ENCODE results near the gene KIR2DL1.
"Not testable (repeated sequence)": the region's sequence is repeated elsewhere in the genome, so short reads cannot be mapped to it uniquely, and the experiment has no call there.

Gene KIR2DL1

DNA sequence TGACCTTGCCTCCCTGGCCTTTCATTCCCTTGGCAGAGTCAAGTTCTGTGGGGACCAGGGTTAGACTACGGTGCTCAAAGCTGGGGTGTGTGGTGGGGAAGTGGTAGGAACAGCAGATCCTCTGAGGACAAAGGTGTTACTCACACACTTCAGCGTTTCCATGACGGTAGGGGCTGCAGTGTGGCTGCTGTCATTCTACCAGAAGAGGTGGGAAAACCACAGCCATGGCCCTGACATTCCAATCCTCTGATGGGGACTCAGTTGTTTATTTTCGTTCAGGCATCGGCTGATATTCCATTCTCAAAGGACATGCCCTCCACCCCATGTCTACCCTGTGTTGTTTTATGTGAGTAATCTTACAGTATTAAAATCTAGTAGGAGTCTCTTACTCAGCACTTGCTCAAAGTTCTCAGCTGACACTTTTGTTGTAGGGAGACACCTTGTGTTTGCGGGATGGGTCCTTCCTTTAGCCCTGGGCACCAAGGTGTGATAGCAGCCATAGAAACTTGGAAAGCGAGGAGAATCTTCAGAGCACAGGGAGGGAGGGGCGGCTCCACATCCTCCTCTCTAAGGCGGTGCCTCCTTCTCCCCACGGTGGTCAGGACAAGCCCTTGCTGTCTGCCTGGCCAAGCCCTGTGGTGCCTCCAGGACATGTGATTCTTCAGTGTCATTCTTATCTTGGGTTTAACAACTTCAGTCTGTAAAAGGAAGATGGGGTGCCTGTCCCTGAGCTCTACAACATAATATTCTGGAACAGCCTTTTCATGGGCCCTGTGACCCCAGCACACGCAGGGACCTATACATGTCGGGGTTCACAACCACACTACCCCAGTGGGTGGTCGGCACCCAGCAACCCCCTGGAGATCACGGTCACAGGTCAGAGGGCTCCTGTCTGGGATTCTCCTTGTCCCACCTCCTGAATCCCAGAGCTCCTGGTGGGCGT lies 1.7 kb downstream of the KIR2DL1 start:
- not testable (repeated sequence) for DNase-seq (ENCODE audit: low spot score)

DNA sequence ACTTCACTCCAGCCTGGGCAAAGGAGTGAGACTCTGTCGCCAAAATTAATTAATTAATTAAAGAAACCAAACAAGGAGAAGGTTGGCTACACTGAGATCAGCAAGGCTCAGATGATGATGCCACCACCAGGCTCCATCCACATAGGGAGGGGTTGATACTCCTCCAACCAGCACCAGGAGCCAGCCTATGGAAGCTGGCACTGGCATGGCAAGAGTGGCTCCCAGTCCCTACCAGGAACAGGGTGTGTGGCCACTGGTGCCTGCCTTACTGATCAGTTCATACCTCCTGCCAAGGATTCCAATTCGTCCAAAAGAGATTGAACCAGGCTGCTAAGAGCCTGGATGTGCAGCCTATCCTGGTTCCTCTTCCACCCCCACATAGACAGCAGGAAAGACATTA lies 3.1 kb downstream of the KIR2DL1 start:
- not testable (repeated sequence) for DNase-seq (ENCODE audit: low spot score)

DNA sequence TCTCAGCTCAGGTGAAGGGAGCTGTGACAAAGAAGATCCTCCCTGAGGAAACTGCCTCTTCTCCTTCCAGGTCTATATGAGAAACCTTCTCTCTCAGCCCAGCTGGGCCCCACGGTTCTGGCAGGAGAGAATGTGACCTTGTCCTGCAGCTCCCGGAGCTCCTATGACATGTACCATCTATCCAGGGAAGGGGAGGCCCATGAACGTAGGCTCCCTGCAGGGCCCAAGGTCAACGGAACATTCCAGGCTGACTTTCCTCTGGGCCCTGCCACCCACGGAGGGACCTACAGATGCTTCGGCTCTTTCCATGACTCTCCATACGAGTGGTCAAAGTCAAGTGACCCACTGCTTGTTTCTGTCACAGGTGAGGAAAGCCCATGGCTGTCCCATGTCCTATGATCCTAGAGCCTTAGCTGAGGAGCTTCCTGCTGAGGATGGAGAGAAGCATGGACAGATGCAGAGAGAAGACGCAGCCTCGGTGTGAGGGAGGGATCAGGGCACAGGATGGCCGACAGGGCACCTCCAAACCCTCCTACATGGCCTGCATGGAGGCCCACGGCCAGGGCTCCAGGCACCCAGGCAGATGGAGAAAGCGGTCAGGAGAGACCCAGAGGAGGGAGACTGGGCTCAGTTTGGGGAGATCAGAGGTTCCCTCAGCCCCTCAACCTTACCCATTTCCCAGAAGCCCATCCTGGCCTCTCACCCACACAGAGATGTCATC lies 5.7 kb downstream of the KIR2DL1 start:
- not testable (repeated sequence) for DNase-seq (ENCODE audit: low spot score)

DNA sequence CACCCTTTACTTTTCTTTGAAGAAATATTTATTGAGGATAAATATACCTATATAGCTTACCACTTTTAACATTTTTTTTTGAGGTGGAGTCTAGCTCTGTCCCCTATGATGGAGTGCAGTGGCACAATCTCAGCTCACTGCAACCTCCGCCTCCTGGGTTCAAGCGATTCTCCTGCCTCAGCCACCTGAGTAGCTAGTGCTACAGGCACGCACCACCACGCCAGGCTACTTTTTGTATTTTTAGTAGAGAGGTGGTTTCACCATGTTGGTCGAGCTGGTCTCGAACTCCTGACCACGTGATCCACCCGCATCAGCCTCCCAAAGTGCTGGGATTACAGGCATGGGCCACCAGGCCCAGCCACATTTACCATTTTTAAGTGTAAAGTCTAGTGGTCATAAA lies 6.2 kb downstream of the KIR2DL1 start:
- DNase-seq (ENCODE audit: low spot score) = not testable (repeated sequence)

DNA sequence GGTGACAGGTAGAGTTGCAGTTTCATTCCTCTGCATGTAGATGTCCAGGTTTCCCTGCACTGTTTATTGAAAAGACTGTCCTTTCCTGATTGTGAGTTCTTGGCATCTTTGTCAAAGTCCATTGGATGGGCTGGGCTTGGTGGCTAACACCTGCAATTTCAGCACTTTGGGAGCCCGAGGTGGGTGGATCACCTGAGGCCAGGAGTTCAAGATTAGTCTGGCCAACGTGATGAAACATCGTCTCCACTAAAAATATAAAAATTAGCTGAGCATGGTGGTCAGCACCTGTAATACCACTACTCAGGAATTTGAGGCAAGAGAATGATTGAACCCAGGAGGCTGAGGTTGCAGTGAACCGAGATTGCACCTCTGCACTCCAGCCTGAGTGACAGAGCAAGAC lies 8.3 kb downstream of the KIR2DL1 start:
- DNase-seq (ENCODE audit: low spot score) = not testable (repeated sequence)

DNA sequence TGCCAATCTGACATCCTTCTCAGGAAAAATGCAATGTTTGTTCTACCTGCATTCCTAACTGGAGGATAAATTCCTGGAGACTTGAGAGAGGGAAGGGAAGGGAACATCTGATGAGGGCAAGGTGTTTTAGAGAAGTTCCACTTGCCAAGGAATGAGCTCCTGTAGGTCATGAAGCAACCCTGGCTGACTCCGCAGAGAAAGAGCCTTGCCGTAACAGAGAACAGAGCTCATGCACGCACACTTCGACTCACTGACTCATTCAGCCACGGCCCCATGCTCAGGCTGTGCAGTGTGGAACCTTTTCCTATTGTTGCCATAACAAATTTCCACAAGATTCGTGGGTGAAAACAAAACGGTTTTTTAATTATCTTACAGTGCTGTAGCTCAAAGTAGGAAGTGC lies 9.3 kb downstream of the KIR2DL1 start:
- not testable (repeated sequence) for DNase-seq (ENCODE audit: low spot score)

DNA sequence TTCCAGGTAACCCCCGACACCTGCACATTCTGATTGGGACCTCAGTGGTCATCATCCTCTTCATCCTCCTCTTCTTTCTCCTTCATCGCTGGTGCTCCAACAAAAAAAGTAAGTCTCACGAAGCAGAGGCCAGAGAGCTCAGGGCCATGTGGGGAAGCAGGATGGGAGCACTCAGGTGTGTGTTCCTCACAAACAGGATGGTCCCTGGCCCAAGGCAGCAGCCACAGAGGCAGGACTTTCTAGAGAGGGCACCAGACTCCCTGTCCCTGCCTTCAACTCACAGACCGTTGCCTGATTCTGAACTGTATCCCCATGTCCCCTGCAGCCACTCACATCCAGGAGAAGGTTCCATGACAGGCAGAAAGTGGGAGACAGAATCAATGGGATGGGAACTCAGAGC lies 13.3 kb downstream of the KIR2DL1 start:
- not testable (repeated sequence) for DNase-seq (ENCODE audit: low spot score)

DNA sequence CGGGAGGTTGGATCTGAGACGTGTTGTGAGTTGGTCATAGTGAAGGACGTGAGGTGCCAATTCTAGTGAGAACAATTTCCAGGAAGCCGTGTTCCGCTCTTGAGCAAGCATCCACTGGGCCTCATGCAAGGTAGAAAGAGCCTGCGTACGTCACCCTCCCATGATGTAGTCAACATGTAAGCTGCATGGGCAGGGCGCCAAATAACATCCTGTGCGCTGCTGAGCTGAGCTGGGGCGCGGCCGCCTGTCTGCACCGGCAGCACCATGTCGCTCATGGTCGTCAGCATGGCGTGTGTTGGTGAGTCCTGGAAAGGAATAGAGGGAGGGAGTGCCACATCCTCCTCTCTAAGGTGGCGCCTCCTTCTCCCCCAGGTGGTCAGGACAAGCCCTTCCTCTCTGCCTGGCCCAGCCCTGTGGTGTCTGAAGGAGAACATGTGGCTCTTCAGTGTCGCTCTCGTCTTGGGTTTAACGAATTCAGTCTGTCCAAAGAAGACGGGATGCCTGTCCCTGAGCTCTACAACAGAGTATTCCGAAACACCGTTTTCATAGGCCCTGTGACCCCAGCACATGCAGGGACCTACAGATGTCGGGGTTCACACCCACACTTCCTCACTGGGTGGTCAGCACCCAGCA lies 16.6 kb downstream of the KIR2DL1 start:
- not testable (repeated sequence) for DNase-seq (ENCODE audit: low spot score)

DNA sequence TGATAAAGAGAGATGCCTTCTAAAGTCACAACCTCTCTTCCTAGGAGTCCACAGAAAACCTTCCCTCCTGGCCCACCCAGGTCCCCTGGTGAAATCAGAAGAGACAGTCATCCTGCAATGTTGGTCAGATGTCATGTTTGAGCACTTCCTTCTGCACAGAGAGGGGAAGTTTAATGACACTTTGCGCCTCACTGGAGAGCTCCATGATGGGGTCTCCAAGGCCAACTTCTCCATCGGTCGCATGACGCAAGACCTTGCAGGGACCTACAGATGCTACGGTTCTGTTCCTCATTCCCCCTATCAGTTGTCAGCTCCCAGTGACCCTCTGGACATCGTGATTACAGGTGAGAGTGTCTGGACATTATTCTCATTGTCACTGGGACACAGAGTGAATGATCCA lies 18.6 kb downstream of the KIR2DL1 start:
- DNase-seq (ENCODE audit: low spot score) = not testable (repeated sequence)

DNA sequence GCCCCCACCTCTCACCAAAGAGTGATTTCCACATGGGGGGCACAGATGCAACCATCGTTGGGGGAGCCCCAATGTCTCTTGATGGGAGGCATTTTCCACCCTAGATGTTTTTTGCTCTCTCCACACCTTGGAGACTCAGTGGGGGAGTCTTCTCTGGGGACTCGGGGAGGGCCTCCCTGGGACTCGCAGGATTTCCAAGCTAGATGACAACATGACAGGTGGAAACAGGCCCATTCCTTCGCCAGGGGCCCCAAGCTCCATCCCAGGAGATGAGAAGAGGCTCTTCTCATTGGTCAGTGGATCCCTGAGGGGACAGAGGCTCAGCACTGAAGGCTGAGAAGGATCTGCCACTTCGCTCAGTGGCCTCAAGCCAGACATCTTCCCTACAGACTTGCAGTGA lies 21.1 kb downstream of the KIR2DL1 start:
- no peak for DNase-seq (ENCODE audit: low spot score)

DNA sequence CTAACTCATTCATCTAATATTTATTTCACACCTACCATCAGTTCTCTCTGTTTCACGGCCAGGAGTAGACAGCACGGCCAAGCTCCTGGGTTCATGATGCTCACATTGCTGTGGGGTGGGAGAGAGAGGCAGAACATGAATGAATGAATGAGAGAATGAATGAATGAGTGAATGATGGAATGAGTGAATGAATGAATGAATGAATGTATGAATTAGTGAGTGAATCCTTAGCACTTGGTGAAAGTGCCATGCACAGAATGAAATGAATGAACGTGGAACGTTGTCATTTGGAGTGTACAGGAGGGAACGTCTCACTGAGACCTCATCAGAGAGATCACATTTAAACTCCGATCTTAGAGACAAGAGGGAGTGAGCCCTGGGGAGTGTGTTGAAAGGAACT lies 21.9 kb downstream of the KIR2DL1 start:
- DNase-seq (ENCODE audit: low spot score) = no peak

DNA sequence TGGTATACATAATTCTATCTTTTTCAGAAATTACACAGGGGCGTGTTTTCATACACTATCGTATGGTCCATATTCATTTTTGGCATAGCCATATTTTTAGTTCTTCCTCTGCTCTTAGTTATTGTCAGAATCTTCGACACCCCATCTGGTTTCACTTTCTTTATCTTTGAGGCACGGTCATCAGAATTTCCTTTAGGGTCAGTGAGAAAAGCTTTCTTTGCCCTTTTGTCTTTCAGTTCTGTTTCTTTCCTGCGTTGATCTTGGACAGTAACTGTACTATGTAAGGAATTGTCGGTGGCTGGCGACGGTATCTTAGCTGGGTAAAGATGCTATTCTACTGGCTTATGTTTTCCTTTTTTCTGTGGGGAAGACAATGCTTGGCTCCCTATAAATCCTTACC lies 23.2 kb downstream of the KIR2DL1 start:
- DNase-seq (ENCODE audit: low spot score) = no peak

DNA sequence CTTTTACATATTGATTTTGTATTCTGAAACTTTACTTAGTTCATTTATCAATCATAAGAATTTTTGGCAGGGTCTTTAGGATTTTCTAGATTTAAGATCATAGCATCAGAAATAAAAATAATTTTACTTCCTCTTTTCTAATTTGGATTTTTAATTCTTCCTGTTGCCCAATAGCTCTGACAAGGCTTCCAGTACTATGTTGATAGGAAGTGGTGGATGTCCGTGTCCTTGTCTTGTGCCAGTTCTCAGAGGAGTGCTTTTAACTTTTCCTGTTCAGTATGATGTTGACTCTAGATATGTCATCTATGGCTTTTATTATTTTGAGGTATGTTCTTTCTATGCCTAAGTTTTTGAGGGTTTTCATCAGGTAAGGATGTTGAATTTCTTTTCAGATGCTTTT lies 26.2 kb downstream of the KIR2DL1 start:
- DNase-seq (ENCODE audit: low spot score) = no peak

DNA sequence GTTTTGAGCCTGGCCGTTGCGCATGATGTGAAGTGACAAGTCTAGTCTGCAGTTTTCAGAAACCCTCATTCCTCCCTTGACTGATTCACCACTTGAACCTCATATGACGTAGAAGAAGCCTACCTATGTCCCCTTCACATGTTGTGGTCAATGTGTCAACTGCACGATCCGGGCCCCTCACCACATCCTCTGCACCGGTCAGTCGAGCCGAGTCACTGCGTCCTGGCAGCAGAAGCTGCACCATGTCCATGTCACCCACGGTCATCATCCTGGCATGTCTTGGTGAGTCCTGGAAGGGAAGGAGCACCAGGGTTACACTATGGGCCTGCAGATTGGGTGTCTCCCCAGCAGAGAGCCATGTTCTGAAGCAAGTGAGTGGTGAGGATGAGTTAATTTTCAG lies 33.8 kb downstream of the KIR2DL1 start, which contains the start of gene KIR2DL4:
Gene KIR2DL4 (plus strand): TSS at position 201 of the 400 bp plus-strand sequence. CDS start 42 bp downstream, at position 243.
- DNase-seq (ENCODE audit: low spot score) = no peak

DNA sequence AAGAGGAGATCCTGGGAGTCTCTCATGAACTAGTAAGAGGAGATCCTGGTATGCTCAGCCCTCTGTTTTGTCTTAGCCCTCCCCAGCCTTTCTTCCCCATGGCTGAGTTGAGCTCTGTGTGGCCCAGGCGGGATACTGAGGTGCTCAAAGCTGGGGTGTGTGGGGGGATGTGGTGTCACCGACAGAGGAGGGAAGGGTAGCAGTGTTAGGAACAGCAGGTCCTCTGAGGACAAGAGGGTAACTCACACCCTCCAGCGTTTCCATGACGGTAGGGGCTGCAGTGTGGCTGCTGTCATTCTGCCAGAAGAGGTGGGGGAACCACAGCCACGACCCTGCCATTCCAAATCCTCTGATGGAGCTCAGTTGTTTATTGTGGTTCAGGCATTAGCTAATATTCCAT lies 34.5 kb downstream of the KIR2DL1 start:
- DNase-seq (ENCODE audit: low spot score) = no peak

DNA sequence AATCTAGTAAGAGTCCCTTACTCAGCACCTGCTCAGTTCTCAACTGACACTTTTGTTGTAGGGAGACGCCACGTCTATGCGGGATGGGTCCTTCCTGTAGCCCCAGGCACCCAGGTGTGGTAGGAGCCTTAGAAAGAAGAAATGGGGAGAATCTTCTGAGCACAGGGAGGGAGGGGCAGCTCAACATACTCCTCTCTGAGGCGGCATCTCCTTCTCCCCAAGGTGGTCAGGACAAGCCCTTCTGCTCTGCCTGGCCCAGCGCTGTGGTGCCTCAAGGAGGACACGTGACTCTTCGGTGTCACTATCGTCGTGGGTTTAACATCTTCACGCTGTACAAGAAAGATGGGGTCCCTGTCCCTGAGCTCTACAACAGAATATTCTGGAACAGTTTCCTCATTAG lies 35.0 kb downstream of the KIR2DL1 start:
- no peak for DNase-seq (ENCODE audit: low spot score)

DNA sequence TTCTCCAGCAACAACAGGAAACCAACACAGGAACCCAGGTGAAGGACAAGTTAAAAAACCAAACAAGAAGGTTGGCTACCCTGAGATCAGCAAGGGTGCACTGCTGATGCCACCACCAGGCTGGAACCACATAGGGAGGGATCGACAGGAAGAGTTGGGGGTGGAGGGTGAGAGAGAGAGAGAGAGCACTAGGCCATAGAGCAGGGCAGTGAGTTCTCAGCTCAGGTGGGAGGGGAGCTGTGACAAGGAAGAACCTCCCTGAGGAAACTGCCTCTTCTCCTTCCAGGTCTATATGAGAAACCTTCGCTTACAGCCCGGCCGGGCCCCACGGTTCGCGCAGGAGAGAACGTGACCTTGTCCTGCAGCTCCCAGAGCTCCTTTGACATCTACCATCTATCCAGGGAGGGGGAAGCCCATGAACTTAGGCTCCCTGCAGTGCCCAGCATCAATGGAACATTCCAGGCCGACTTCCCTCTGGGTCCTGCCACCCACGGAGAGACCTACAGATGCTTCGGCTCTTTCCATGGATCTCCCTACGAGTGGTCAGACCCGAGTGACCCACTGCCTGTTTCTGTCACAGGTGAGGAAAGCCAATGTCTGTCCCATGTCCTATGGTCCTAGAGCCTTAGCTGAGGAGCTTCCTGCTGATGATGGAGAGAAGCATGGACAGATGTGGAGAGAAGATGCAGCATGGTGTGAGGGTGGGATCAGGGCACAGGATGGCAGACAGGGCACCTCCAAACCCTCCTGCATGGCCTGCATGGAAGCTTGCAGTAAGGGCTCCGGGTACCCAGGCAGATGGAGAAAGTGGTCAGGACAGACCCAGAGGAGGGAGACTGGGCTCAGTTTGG lies 36.3 kb downstream of the KIR2DL1 start:
- DNase-seq (ENCODE audit: low spot score) = no peak

DNA sequence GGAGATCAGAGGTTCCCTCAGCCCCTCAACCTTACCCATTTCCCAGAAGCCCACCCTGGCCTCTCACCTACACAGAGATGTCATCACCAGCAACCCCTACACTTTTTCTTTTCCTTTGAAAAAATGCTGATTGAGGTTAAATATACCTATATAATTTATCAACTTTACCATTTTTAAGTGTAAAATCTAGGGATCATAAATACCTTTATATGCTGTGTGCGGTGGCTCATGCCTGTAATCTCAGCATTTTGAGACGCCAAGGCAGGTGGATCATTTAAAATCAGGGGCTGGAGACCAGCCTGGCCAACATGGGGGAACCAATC lies 36.9 kb downstream of the KIR2DL1 start:
- DNase-seq (ENCODE audit: low spot score) = no peak

DNA sequence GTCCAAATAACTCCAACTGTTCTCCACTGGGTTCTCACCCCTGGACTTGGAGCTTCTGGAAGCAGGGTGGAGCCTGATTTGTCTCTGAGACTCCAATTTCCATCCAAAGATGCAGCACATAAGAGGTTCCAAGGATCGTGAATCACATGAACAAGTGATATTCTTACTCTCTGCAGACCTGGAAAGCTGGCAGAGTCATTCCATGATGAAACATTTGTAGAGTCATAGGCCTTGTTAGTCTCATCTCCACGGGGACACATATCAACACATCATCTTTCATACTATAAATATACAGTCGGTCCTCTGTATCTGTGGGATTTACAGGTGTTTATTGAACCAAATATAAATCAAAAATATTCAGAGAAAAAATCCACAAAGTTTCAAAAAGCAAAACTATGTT lies 45.0 kb downstream of the KIR2DL1 start:
- DNase-seq (ENCODE audit: low spot score) = not testable (repeated sequence)

DNA sequence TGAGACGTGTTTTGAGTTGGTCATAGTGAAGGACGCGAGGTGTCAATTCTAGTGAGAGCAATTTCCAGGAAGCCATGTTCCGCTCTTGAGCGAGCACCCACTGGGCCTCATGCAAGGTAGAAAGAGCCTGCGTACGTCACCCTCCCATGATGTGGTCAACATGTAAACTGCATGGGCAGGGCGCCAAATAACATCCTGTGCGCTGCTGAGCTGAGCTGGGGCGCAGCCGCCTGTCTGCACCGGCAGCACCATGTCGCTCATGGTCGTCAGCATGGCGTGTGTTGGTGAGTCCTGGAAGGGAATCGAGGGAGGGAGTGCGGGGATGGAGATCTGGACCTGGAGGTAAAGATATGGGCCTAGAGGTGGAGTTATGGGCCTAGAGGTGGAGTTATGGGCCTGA lies 46.7 kb downstream of the KIR2DL1 start, which contains the start of gene KIR3DL1:
Gene KIR3DL1 (plus strand): TSS at position 218 of the 400 bp plus-strand sequence.
- DNase-seq (ENCODE audit: low spot score) = not testable (repeated sequence)

DNA sequence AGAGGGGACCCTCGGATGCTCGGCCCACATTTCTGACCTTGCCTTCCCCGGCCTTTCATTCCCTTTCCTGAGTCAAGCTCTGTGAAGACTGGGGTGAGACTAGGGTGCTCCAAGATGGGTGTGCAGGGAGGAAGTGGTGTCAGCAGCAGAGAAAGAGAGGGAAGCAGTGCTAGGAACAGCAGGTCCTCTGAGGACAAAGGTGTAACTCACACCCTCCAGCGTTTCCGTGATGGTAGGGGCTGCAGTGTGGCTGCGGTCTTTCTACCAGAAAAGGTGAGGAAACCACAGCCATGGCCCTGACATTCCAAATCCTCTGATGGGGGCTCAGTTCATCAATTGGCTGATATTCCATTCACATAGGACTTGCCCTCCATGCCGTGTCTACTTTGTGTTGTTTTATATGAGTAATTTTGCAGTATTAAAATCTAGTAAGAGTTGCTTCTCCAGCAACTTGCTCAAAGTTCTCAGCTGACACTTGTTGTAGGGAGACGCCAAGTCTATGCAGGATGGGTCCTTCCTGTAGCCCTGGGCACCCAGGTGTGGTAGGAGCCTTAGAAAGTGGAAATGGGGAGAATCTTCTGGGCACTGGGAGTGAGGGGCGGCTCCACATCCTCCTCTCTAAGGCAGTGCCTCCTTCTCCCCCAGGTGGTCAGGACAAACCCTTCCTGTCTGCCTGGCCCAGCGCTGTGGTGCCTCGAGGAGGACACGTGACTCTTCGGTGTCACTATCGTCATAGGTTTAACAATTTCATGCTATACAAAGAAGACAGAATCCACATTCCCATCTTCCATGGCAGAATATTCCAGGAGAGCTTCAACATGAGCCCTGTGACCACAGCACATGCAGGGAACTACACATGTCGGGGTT lies 48.3 kb downstream of the KIR2DL1 start:
- no peak for DNase-seq (ENCODE audit: low spot score)
